Activated T-helper 2 cell treated with anti-CD3 and anti-CD28 coated beads, Interferon-gamma antibody, Interleukin-2, Interleukin-4, amounts not matched to agents 10 μg/mL and 5 μg/mL and 100 μg/mL, durations not matched to agents 14 hours and 24 hours and 36 hours (primary cell): ENCODE data around the gene GRAP2. TPM values are rescaled to one million over a fixed set of nuclear protein-coding genes. Genes with fewer than 3 reads are reported as not detected.
A peak's percentile ranks its signal among the peaks of the same experiment; 100 is the strongest.
"Not testable (repeated sequence)": the region's sequence is repeated elsewhere in the genome, so short reads cannot be mapped to it uniquely, and the experiment has no call there.

Experiments
- DNase-seq: peaks from one replicate; pipeline ENCODE4 v3.0.0; 2021; ENCODE audit warnings: low spot score
- H3K27ac Mint-ChIP-seq: one replicate; pipeline ENCODE4 v1.8.0; 2021; ENCODE audit warnings: mixed read lengths
- H3K27me3 Mint-ChIP-seq: one replicate; pipeline ENCODE4 v1.8.0; 2021; ENCODE audit warnings: low read depth, mixed read lengths
- H3K36me3 Mint-ChIP-seq: one replicate; pipeline ENCODE4 v1.8.0; 2021; ENCODE audit warnings: low read depth, mixed read lengths
- H3K4me1 Mint-ChIP-seq: one replicate; pipeline ENCODE4 v1.8.0; 2021; ENCODE audit warnings: low read depth, mixed read lengths
- H3K4me3 Mint-ChIP-seq: one replicate; pipeline ENCODE4 v1.8.0; 2021; ENCODE audit warnings: low read depth, mild to moderate bottlenecking, moderate library complexity, mixed read lengths
- H3K9me3 Mint-ChIP-seq: one replicate; pipeline ENCODE4 v1.8.0; 2021; ENCODE audit warnings: mixed read lengths
- intact Hi-C: fragments of 100-400 bp; cut with micrococcal nuclease; formaldehyde crosslinking; loops from one replicate; pipeline ENCODE4 v1.15.1; 2023
- total RNA-seq: library from RNA; stranded (reverse); gene quantifications from 2 replicates; pipeline ENCODE4 v1.2.3, GENCODE V29; 2022

GRAP2 gene
- total RNA-seq, 1 donor from 2014 or later, result 46.5 TPM

- Mint-ChIP-seq H3K4me3 (no peak overlapping the region), H3K9me3 (no peaks in the 10 kb centered on the region), H3K27me3 (peaks cover 8% of the 10 kb centered on the region), H3K4me1 (peaks cover 14% of the 10 kb centered on the region), H3K36me3 (no peaks in the 10 kb centered on the region), H3K27ac (no peak overlapping the region)
- intact Hi-C loops, result no loop called here
- no peak for DNase-seq
These were observed 23.6 kb upstream of the GRAP2 start for GRCh38 chr22:39877079-39877845.

DNA sequence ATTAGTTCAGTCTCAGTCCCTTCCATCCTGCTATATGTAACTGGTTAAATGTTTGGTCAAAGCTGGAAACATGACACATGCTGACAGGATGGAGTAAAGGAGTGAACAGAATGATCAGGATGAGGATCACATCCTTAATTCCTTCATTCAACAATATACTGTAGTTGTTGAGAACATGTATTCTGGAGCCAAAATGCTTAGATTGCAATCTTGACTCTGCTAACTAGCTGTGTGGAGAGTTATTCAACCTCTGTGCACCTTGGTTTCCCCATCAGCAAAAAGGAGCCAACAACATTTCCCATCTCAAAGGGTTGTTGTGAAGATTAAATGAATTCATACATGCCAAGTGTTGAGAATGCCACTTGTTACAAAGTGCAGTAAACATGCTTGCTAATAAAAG lies 20.2 kb upstream of the GRAP2 start:
- Mint-ChIP-seq H3K27me3 (peaks cover 9% of the 10 kb centered on the region), H3K9me3 (no peaks in the 10 kb centered on the region), H3K27ac (no peak overlapping the region), H3K4me1 (peaks cover 6% of the 10 kb centered on the region), H3K4me3 (no peak overlapping the region), H3K36me3 (no peaks in the 10 kb centered on the region)
- intact Hi-C loops, result no loop called here
- no peak for DNase-seq

DNA sequence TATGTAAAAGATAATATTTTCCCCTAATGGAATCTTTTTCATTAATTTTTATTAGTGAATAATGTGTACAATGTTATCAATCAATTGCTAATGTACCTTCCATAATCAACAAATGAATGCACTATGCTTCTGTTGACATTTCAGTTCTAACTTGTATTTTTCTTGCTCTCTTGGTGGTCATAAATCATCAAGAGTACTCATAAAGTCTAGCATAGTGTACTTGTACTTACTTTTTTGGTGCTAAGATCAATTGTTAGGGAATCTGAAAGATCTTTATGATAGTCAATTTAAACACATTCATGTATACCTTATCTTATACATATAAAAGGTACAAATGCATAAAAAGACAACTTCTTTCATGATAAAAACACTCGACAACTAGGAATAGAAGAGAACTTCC lies 17.8 kb upstream of the GRAP2 start:
- Mint-ChIP-seq H3K4me3 (no peak overlapping the region), H3K36me3 (no peaks in the 10 kb centered on the region), H3K4me1 (peaks cover 4% of the 10 kb centered on the region), H3K9me3 (no peaks in the 10 kb centered on the region), H3K27me3 (peaks cover 7% of the 10 kb centered on the region), H3K27ac (no peak overlapping the region)
- intact Hi-C loops, result no loop called here
- DNase-seq, result no peak

GRCh38 chr22:39889924-39890323 lies 11.0 kb upstream of the GRAP2 start:
- H3K27ac Mint-ChIP-seq, DNase-seq, H3K36me3 Mint-ChIP-seq, H3K9me3 Mint-ChIP-seq, H3K27me3 Mint-ChIP-seq, intact Hi-C loops, H3K4me3 Mint-ChIP-seq, H3K4me1 Mint-ChIP-seq: not testable (repeated sequence)

GRCh38 chr22:39893526-39893925 lies 7.4 kb upstream of the GRAP2 start, which contains the start of gene ENTHD1:
Gene ENTHD1, minus strand, starts transcription at chr22:39893760. Its CDS starts 6,012 bp downstream, at chr22:39887748.
- Mint-ChIP-seq H3K4me1 (peaks cover 9% of the 10 kb centered on the region), H3K27me3 (no peaks in the 10 kb centered on the region), H3K9me3 (no peaks in the 10 kb centered on the region), H3K36me3 (no peaks in the 10 kb centered on the region), H3K27ac (no peak within 1 kb of the TSS), H3K4me3 (no peak within 1 kb of the TSS)
- no peak for DNase-seq
- intact Hi-C loops, result no loop called here

DNA sequence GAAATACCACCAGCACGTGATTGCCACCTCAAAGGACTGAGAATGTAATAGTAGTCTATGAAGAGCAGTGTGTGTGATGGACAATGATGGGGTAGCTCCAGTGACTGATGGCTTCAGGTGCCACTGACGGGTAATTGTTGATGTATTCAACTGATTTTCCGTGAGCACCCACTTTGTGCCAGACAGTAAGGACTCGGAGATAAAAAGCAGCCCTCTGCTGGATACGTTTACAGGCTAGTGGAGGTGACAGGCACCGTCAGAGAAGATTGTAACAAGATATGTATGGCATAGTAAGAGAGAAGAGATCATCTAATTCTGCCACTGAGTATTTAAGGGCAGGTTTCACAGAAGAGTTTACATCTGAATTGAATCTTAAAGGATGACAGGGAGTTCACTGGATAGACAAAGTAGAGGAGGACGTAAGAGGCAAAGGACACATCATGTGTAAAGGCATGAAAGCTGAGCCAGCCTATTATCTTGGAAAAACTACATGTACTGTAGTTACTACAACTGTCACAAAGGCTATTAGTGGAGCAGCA lies 6.3 kb upstream of the GRAP2 start:
- no peak for DNase-seq
- intact Hi-C loops, result no loop called here
- no peaks in the 10 kb centered on the region for H3K9me3 Mint-ChIP-seq
- no peak overlapping the region for H3K4me3 Mint-ChIP-seq
- no peak overlapping the region for H3K27ac Mint-ChIP-seq
- H3K4me1 Mint-ChIP-seq, result peaks cover 16% of the 10 kb centered on the region
- no peaks in the 10 kb centered on the region for H3K36me3 Mint-ChIP-seq
- no peaks in the 10 kb centered on the region for H3K27me3 Mint-ChIP-seq

DNA sequence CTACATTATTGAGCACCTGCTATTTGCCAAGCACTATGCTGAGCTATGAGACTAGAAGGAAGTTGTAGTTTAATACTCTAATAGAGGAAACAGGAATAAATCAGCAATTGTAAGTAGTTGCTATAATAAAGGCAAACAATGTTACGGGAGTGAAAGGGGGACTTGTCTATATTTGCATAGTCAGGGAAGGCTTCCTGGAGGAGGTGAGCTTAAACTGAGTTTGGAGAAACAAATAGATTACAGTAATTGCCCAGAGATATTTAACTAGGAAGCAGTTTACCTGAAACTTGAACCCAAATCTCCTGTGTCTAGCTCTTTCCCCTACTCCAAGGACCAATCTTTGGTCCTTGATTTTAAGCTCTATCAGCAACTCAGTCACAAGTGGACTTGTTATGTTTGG lies 5.2 kb upstream of the GRAP2 start:
- Mint-ChIP-seq H3K4me1 (peaks cover 23% of the 10 kb centered on the region), H3K4me3 (no peak overlapping the region), H3K36me3 (no peaks in the 10 kb centered on the region), H3K27ac (no peak overlapping the region), H3K9me3 (no peaks in the 10 kb centered on the region), H3K27me3 (no peaks in the 10 kb centered on the region)
- intact Hi-C loops, result no loop called here
- no peak for DNase-seq

DNA sequence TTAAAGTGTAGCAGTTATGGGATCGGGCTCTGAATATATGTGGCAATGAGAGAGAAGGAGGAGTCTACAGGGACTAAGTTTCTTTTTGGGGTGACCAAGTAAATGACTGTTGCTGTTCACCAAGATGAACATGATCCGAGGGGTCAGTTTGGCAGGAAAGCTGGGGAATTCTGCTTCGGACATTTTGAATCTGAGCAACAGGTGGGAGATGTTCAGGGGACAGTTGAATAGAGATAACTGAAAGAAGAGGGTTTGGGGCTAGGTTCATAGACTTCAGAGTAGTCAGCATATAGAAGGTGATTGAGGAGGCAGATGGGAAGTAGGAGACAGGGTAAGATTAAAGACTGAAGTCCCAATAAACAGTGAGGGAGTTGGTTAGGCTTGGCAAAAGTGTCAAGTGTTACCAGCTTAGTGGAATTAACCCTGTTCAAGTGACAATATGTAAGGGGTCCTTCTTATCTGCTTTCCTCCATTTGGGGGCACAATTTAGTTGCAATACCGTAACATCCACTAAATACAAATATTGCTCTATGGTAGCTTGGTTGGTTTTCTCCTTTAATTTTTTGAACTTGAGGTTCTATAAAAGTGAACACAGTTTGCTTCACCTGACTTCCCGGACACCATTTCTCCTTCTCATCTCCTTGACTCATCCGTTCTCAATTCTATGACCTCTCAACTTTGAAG lies 4.4 kb upstream of the GRAP2 start:
- H3K27ac Mint-ChIP-seq, result no peak overlapping the region
- H3K4me3 Mint-ChIP-seq, result no peak overlapping the region
- H3K27me3 Mint-ChIP-seq, result no peaks in the 10 kb centered on the region

DNA sequence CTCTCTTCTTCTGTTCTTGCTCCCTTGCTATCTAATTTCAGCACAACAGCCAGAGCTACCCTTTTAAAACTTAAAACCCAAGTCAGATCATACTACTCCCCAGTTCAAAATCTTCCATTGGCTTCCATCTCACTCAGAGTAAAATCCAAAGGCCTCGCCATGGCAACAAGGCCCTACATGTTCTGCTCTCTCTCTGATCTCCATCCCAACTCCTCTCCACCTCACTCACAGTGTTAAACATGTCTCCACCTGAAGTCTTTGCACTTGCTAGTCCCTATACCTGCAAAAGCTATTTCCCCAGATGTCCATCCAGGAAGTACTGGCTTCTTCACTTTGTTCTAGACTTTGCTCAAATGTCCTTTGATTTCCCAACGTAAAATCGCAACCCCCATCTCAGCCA lies 3.0 kb upstream of the GRAP2 start:
- H3K36me3 Mint-ChIP-seq, result peaks cover 10% of the 10 kb centered on the region
- DNase-seq, result no peak
- H3K4me3 Mint-ChIP-seq, result no peak overlapping the region
- H3K4me1 Mint-ChIP-seq, result peaks cover 20% of the 10 kb centered on the region
- intact Hi-C loops, result no loop called here
- H3K27me3 Mint-ChIP-seq, result no peaks in the 10 kb centered on the region
- H3K9me3 Mint-ChIP-seq, result no peaks in the 10 kb centered on the region
- no peak overlapping the region for H3K27ac Mint-ChIP-seq

More for the DNA sequence above, 4.4 kb upstream of the GRAP2 start:
- no peaks in the 10 kb centered on the region for H3K9me3 Mint-ChIP-seq
- H3K4me1 Mint-ChIP-seq, result peaks cover 26% of the 10 kb centered on the region
- no peak for DNase-seq
- intact Hi-C loops, result no loop called here
- H3K36me3 Mint-ChIP-seq, result peaks cover 1% of the 10 kb centered on the region

DNA sequence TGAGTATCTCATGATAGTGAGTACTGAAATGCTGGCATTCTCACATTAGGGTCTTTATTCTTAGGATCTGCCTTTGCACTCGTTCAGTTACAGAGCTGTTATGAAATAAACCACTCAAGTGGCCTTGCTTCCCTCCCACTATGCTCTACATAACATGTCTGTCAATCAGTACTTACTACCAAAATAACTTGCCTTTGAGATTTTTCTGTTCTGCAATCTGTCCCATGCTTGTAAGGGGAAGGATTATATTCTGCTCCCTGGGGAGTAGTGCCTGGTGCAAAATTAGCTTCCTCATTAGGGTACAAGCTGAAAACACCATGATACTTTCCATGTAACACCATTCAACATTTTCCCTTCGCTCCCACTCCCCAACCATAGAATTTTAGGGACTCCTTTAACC lies 1.9 kb upstream of the GRAP2 start:
- Mint-ChIP-seq H3K9me3 (no peaks in the 10 kb centered on the region), H3K27me3 (no peaks in the 10 kb centered on the region), H3K36me3 (peaks cover 11% of the 10 kb centered on the region), H3K27ac (no peak overlapping the region), H3K4me1 (peaks cover 21% of the 10 kb centered on the region), H3K4me3 (no peak overlapping the region)
- no peak for DNase-seq
- intact Hi-C loops, result no loop called here

DNA sequence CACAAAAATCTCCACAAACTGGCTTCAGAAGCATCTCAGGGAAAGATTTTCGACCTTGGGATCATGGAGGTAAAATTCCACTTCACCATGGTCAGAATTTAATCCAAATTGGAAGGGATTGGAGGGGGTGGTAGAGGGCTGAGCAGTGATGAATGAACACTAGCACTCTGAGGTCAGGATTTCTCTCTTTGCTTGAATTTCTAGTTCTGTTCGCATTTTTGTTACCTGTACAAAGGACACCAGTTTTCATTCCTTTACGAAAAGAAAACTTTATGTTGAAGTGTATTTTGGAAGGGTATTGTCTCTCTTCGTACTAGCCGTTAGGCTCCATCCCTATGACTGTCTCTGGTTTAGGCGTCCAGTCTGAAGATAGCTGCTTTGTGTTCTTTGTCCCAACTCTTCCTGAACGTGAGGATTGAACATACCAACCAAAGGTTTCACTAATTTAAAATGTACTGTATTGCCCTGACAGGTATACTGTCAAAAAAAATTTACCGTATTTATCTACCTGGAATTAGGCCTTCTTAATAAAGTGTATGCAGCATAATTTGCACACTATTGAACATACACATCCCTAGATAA lies 772 bp downstream of the GRAP2 start:
- peak overlapping the region; percentile 99 for H3K27ac Mint-ChIP-seq
- H3K4me1 Mint-ChIP-seq, result peaks cover 40% of the 10 kb centered on the region
- H3K36me3 Mint-ChIP-seq, result peaks cover 20% of the 10 kb centered on the region
- H3K27me3 Mint-ChIP-seq, result no peaks in the 10 kb centered on the region
- peak overlapping the region; percentile 98 for H3K4me3 Mint-ChIP-seq
- no peak for DNase-seq
- intact Hi-C loops, result loop anchor here (1.0 to 10.0 kb wide), 6 partner anchors 36 to 423 kb away; partner anchors contain the start of gene TNRC6B
- H3K9me3 Mint-ChIP-seq, result no peaks in the 10 kb centered on the region

GRCh38 chr22:39904024-39904423 lies 3.1 kb downstream of the GRAP2 start:
- H3K27ac Mint-ChIP-seq, result peak overlapping the region; percentile 93
- H3K36me3 Mint-ChIP-seq, result peaks cover 26% of the 10 kb centered on the region
- H3K4me3 Mint-ChIP-seq, result peak overlapping the region; percentile 92
- not testable (repeated sequence) for H3K9me3 Mint-ChIP-seq, H3K27me3 Mint-ChIP-seq, DNase-seq
- peaks cover 61% of the 10 kb centered on the region for H3K4me1 Mint-ChIP-seq
- intact Hi-C loops, result loop anchor here (5.0 to 10.0 kb wide), 4 partner anchors 33 to 421 kb away; partner anchors contain the start of gene TNRC6B
